GM19328 (cell line): ENCODE measurements around the gene PCBD2.
"Not testable (repeated sequence)": the region's sequence is repeated elsewhere in the genome, so short reads cannot be mapped to it uniquely, and the experiment has no call there.

ENCODE experiments used
- ATAC-seq: cut with Tn5 transposase; IDR thresholded peaks from one replicate; pipeline ENCODE4 v1.9.1; 2021; ENCODE audit warnings: mild to moderate bottlenecking, moderate library complexity; ENCODE audit not compliant: unreplicated experiment

PCBD2 gene

DNA sequence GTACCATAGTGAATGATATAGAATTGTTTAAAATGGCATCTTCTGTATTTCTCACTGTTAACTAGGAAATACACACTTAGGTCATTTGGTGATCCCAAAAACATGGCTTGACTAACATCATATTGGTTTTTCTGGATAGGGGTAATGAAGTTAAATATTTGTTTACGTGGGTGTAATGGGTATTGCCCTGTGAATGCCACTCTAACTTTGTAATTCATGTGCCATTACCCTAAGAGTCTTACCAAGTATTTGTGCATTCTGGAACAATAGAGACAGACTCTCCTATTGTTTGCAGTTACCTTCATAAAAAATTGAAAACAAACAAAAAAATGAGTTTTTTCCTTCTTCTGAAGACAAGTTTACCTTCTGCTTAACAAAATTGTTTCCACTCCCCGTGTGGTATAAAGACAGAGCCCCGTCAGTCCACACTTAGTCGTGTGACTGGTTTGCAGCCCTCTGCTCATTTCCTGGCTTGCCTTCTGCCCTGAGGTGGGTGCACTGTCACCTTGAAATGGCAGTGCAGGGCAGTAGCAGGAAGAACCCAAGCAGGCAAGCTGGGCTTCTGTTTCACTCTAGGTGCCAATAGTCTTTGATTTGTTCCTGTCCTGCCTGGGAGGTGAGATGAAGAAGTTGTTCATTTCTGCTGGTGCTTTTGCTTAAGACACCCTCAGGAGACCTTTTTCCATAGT is 53.1 kb downstream of the PCBD2 start:
- ATAC-seq, result no peak

DNA sequence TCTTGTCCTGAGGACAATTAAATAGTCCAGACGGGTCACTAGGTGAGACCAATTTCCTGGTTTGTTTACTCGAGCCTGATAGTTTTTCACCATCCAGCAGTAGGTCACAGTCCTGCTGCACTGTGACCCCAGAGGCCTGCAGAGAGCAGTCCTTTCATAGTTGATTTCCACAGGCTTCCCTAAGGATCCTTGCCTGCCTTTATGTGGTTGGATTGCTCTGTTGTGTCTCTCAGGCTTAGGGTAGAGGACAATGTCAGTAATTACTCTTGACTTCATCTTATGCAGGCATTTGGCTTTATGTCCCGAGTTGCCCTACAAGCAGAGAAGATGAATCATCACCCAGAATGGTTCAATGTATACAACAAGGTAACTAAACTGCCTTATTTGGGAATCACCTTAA is 53.8 kb downstream of the PCBD2 start:
- ATAC-seq, result no peak

DNA sequence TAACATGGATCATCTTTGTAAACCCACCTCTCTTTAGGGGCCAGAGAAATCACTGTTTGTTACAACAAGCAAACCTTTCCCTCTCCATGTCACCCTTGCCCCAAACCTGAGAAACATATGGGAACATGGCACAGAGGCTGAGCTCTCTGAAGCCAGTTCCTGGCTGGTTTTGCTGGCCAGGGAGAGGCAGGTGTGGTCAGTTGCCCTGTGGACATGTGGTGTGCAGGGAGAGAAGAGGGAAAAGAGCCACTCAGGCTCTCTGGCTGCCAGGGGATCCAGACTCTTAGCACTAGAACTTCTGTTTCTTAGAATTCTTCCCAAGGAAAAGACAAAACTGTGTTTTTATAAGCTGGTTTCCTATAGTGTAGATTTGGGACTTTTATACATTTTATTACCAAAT is 58.2 kb downstream of the PCBD2 start:
- ATAC-seq, result no peak

DNA sequence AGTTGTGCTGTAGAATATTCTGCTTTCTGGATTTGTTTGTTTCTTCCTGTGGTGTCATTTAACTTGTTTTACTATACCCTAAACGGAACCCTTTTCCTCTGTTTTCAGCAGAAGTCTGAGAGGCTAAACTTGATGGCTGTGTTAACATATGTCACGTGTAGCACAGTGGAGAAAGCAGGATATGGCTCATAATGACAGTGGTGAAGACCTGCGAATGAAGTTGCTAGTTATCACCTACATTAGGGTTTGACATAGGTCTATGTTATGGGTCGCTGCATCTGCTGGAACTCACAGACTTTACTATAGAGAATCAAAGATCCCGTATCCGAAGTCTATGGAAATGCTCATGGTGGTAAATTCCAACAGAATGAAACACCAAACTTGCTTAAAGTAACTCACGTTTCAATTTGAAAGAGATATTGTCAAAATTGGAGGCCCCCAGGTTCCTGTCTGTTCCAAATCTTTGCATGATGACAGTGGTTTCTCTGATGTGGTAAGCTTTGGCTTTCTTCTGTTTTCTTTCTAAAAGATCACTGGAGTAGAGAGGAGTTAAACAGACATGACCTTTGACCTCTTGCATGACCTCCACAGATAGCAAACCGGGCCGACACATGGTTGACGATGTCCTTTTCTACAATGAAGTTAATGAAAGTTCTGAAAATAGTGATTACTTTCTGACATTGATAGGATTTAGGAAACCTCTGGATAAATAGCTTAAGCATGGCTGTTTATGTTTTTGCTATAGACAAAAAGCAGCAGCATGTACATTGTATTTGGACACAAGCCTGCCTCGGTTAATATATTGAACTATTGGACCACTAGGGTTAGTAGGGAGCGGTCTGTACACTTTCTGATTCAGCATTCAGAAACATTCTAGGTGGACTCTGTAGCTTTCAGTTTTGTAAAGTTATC is 59.7 kb downstream of the PCBD2 start:
- ATAC-seq, result no peak

DNA sequence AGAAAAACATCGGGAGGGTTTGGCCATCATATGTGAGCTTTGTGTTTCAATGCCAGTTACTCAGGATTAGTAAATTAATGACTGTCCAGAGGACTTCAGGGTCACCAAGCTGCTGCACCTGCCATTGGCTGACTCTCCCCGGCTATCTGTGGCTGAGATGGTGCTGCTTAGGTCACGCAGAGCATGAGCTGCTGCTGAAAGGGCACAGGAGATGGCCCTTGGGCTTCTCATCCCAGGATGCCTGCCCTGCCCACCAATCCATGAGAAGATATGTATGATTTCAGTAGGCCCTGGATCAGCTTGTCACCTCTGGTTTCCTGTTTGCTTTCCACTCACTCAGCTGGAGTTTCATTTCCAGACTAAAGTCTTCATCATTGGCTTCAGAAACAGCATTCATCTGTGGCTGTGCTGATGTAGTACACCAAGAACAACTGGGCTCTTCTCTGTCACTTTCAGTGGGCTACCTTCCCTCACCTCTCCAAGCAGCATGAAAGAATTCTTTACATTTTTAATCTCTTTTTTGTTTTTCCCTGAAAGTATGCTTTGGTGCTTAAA is 60.4 kb downstream of the PCBD2 start:
- no peak for ATAC-seq

DNA sequence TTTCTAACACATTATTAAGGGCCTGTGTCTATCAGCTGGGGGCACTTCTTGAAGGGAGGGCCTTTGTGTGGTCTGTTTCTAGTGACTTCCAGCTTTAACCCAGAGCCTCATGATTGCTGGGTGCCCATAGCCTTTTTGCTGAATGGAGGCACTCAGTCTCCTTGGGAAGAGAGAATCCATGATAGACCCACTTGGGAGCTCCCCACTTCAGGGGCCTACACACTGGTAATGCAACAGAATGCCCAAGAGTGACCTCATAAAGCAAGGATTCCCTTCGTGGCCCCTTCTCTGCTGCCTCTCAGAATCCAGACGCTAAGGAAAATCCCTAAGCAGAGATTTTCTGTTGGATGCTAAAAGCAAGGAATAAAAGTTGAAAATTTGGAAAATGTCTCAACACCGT is 62.7 kb downstream of the PCBD2 start, which contains the start of gene CATSPER3:
Gene CATSPER3 (plus strand): TSS at position 301 of the 400 bp plus-strand sequence. CDS start 85 bp downstream, at position 386.
- no peak for ATAC-seq

DNA sequence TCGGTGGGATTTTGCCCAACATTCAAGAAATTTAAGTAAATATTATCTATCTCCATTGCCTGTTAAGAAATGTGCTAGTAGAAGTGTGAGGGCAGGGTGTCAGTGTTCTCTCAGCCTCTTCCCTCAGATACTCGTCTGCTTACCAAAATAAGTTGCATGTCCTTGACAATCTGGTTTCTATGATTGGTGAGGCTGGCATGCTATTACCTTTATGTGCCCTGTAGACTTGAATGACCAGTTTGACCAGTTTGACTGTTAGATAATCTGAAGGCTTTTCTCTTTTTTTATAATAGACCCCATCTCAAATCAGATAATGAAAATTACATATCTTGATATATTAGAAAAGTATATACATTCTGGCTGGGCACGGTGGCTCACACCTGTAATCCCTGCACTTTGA is 63.1 kb downstream of the PCBD2 start:
- no peak for ATAC-seq

DNA sequence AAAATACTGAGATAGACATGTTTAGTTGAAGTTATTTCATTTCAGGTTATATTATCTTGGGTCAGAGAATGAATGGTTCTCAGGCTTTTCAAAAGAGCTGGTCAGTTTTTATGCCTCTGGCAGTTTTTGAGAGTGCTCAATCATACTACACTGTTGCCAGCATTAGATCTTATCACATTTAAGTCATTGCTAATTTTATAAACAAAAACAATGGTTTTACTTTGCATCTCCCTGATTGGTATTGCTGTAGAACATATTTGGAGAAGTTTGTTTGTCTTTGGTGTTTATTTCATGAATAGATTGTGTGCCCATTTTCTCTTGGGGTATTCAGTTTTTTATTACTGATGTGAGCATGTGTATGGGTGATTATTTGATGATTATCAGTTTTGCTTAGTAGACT is 64.2 kb downstream of the PCBD2 start:
- ATAC-seq, result no peak

DNA sequence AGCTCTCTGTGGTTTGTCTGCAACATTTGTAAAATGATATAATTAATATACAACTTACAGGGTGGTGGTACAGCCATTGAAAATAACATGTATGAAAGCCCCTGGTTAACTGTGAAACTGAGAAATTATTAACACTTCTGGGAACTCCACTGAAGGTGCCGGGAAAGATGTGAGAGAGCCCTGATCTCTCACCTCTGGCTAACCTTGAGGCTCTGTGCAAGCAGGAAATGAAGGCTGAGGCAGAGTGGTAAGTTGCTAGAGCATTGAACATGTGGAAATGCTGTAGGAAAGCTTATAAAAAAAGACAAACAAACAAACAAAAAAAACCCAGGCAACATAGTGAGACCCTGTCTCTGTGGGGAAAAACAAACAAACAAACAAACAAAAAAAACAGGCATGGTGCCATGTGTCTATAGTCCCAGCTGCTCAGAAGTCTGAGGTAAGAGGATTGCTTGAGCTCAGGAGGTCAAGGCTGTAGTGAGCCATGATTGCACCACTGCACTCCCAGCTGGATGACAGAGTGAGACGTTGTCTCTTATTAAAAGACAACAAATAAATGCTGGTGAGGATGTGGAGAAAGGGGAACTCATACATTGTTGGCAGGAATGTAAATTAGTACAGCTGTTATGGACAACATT is 70.3 kb downstream of the PCBD2 start:
- no peak for ATAC-seq

DNA sequence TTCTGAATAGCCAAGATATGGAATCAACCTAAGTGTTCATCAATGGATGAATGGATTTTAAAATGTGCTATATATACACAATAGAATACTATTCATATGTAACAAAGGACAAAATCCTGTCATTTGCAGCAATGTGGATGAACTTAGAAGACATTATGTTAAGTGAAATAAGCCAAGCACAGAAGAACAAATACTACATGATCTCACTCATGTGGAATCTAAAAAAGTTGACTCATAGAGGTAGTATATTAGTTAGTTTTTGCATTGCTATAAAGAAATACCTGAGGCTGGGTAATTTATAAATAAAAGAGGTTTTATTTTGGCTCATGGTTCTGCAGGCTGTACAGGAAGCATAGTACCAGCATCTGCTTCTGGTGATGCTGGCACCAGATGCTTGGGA is 70.9 kb downstream of the PCBD2 start:
- no peak for ATAC-seq

DNA sequence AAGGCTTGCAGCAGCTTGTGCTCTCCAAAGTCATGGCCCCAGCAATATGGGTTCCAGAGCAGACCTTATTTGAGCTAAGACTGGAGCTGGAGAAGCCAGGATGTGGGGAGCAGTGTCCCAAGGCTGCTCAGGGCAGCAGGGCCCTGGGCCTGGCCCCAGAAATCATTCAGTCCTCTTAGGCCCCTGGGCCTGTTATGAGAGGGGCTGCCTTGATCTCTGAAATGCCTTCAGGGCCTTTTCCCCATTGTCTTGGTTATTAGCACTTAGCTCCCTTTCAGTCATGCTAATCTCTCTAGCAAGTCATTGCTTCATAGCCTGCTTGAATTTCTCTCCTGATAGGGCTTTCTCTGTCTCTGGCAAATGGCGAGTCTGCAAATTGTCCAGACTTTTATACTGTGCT is 71.9 kb downstream of the PCBD2 start:
- no peak for ATAC-seq

DNA sequence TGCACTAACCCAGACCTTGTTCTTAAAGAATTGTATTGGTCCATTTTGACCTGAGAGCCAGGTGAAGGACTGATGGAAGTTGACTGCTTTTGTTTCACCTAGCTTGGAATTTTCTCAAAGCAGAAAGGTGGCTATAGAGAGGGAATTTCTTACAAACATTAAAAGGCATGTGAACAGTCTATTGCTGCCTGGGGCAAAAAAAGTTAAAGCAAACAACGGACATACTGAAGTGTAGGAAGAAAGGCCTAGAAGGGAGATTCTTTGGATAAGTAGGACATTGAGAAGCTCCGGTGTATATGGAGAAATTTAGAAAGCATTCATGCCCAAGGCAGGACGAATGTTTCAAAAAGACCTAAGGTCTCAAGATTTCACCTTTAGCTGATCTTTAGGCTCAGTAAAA is 74.5 kb downstream of the PCBD2 start:
- ATAC-seq, result no peak

DNA sequence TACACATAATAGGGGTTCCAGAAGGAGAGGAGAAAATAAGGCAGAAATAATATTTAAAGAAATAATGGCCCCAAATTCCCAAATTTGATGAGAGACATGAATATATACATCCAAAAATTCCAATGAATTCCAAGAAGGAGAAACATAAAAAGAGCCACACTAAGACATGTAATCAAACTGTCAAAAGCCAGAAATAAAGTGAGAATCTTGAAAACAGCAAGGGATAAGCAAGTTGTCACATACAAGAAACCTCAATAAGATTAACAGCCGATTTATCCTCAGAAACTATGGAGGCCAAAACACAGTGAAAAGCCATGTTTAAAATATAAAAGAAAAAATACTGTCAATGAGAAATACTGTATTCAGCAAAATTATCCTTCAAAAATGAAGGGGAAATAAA is 77.3 kb downstream of the PCBD2 start:
- ATAC-seq, result no peak

DNA sequence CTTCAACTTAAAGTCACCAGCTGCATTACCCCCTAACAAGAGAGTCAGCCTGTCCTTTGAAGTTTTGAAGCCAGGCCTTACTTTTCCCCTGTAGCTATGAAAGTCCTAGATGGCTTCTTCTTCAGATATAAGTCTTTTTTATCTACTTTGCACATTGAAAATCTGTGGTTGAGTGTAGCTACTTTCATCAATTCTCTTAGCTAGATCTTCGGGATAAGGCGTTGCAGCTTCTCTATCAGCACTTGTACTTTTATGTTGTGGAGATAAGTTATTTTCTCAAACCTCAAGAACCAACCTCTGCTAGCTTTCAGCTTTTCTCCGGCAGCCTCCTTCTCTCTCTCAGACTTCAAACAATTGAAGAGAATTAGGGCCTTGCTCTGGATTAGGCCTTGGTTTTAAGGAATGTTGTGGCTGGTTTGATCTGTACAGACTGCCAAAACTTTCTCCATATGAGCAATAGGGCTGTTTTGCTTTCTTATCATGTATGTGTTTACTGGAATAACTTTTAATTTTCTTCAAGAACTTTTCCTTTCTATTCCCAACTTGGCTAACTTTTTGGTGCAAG is 84.4 kb downstream of the PCBD2 start:
- ATAC-seq, result no peak

DNA sequence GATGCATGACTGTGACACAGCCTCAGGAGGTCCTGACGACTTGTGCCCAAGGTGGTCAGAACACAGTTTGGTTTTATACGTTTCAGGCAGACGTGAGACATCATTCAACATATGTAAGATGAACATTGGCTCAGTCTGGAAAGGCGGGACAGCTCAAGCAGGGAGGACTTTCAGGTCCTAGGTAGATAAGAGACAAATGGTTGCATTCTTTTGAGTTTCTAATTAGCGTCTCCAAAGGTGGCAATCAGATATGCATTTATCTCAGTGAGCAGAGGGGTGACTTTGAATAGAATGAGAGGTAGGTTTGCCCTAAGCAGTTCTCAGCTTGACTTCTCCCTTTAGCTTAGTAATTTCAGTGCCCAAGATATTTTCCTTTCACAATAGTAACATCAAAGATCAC is 85.3 kb downstream of the PCBD2 start:
- ATAC-seq, result not testable (repeated sequence)

DNA sequence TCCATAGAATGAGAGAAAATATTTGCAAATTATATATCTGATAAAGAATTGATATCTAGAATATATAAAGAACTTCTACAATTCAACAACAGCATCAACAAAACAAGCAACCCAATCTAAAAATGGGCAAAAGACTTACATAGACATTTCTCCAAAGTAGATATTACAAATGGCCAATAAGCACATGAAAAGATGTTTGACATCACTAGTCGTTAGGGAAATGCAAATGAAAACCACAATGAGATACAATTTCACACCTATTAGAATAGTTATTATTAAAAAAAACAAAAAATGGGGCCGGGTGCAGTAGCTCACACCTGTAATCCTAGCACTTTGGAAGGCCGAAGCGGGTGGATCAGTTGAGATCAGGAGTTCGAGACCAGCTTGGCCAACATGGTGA is 87.2 kb downstream of the PCBD2 start:
- no peak for ATAC-seq

DNA sequence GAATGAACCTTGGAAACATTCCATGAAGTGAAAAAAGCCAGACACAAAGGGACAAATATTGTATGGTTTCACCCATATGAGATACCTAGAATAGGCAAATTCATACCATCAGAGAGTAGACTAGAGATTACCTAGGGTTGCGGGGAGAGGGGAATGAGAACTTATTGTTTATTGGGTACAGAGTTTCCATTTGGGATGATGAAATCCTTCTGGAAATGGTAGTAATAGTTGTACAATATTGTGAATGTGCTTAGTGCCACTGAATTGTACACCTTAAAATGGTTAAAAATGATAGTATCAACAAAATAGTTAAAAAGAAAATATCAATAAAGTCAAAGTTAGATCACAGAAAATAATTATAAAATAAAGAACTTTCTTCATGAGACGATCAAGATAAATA is 88.2 kb downstream of the PCBD2 start:
- no peak for ATAC-seq

DNA sequence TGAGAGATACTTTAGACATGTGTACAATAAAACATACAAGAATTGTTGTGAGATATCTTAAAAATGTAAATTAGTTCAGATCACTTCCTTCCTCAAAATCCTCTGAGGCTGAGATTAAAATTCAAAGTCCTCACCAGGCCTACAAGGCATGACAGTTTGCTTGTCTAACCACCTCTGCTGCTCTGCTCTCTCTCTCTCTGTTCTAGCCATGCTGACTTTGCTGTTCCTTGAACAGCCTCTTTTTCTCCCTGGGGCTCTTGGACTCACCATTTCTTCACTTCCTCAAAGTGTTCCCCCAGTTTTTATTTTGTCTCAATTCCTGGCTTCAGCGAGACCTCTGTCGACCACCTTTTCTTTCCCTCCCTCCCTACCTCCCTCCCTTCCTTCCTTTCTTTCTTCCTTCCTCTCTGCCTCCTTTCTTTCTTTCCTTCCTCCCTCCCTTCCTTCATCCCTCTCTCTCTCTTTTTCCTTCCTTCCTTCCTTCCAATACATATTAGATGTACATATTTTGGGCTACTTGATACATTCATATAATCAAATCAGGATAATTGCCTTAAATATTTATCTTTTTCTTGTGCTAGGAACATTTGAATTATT is 89.7 kb downstream of the PCBD2 start:
- no peak for ATAC-seq

DNA sequence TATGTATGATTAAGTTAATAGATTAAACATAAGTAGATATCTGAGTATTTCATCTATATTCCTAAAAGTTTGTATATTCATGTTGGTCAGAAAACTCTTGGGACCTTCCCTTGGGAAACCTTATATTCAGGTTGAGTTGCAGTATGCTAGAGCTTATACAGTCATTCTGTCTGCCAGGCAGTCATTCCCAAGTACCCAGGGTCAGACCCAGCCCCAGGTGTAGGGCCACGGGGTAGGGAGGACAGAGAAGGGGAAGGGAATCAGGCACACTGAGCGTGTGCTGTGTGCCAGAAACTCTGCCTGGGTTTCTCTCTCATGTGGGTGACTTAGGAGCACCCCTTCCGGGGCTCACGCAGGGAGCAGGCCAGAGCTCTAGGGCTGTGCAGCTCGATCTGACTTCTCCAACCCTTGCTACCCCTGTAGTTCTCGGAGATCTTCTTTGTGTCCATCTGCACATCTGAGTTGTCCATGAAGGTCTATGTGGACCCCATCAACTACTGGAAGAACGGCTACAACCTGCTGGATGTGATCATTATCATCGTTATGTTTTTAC is 91.0 kb downstream of the PCBD2 start:
- no peak for ATAC-seq

DNA sequence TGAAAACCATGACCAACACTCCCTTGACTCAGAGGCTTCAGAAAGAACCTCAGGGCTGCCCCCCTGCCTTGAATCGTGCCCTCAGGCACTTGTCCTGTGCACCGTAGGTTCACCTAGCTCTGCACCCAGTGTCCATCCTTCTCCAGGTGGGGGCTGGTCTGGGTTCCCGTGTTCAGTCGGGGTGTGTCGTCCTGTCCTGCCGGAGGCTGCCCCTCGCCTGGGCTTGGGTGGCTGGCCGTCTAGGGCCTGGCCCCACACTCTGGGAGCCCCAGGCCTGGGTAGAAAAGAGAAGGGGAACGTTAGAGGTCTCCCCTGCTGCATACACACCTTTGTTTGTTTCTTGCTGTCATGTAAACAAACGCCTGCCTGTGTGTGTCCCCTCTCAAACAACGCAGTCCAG is 92.1 kb downstream of the PCBD2 start:
- no peak for ATAC-seq
